Endothelial cell of umbilical vein (primary cell): ENCODE results near the gene LENG9. TPM values are rescaled to one million over a fixed set of nuclear protein-coding genes. Genes with fewer than 3 reads are reported as not detected.

Source experiments
- BruUV-seq: library from RNA; stranded (reverse); fragments of 400-500 nt; replicated peaks from 2 replicates; lab custom pipeline; 2021; lab: Mats Ljungman, UMichigan
- CTCF ChIA-PET: fragments of 300-600, 350-600 bp; sonication (Branson Sonifier 250); formaldehyde crosslinking; loops from one replicate; lab custom pipeline; 2021; ENCODE audit warnings: antibody characterized with exemption, inconsistent platforms; lab: Charles Lee
- POLR2A ChIA-PET: fragments of 300-600, 350-600 bp; sonication (Branson Sonifier 250); formaldehyde crosslinking; loops from one replicate; lab custom pipeline; 2021; ENCODE audit warnings: antibody characterized with exemption, inconsistent platforms; lab: Charles Lee
- DNase-seq: peaks from one replicate; pipeline ENCODE4 v3.0.0-alpha.2; 2011; ENCODE audit warnings: low read depth, low spot score
- FAIRE-seq: peaks from 2 replicates; lab custom pipeline; 2011; peaks lifted over from hg19 to GRCh38; lab: Jason Lieb, UNC
- H2AFZ ChIP-seq: 2 replicates; pipeline ENCODE4 v1.6.0; 2012; ENCODE audit warnings: low read depth, low read length, control low read depth, inconsistent platforms
- H3K27ac ChIP-seq: 2 replicates; pipeline ENCODE4 v1.5.1; 2011; ENCODE audit warnings: low read depth, mild to moderate bottlenecking, control low read depth, low read length, moderate library complexity; ENCODE audit not compliant: insufficient read depth
- H3K27me3 ChIP-seq, 2 experiments: 2 replicates each; pipeline versions ENCODE4 v1.6.0 to v1.6.1; 2011; ENCODE audit warnings: low read length in 2 of 2, mixed read lengths in 1 of 2; ENCODE audit not compliant: control insufficient read depth in 2 of 2, insufficient read depth in 2 of 2
- H3K36me3 ChIP-seq, 2 experiments: 2 replicates in 1 of 2; 3 replicates in 1 of 2; pipeline ENCODE4 v1.5.1; 2011; ENCODE audit warnings: low read length in 2 of 2, mild to moderate bottlenecking in 1 of 2, moderate library complexity in 1 of 2; ENCODE audit not compliant: control insufficient read depth in 2 of 2, insufficient read depth in 2 of 2; ENCODE audit errors: extremely low read depth in 1 of 2
- H3K4me1 ChIP-seq: 3 replicates; pipeline ENCODE4 v1.5.1; 2011; ENCODE audit warnings: mild to moderate bottlenecking, low read length; ENCODE audit not compliant: control insufficient read depth, insufficient read depth; ENCODE audit errors: extremely low read depth
- H3K4me2 ChIP-seq: 2 replicates; pipeline ENCODE4 v1.6.1; 2011; ENCODE audit warnings: low read length, control low read depth, mixed read lengths; ENCODE audit not compliant: insufficient read depth
- H3K4me3 ChIP-seq, 3 experiments: fragments of 200-600 bp in 1 of 3; sonication (generic), shearing (Covaris generic) in 1 of 3; replicated peaks in 1 of 3; 2 replicates each; pipeline ENCODE4 v1.5.1; 2011 to 2016; ENCODE audit warnings: control low read depth in 3 of 3, low read length in 3 of 3, mild to moderate bottlenecking in 2 of 3, inconsistent platforms in 1 of 3, low read depth in 1 of 3, moderate library complexity in 1 of 3; ENCODE audit not compliant: insufficient read depth in 1 of 3
- H3K79me2 ChIP-seq: 2 replicates; pipeline ENCODE4 v1.6.0; 2012; ENCODE audit warnings: low read length, inconsistent platforms; ENCODE audit not compliant: control insufficient read depth, insufficient read depth
- H3K9ac ChIP-seq: replicated peaks from 2 replicates; pipeline ENCODE3; 2011; ENCODE audit warnings: low read length, control low read depth; ENCODE audit not compliant: insufficient read depth; ENCODE audit errors: extremely low read depth
- H3K9me1 ChIP-seq: replicated peaks from 3 replicates; pipeline ENCODE4 v1.6.0; 2011; ENCODE audit warnings: mild to moderate bottlenecking, low read length; ENCODE audit not compliant: control insufficient read depth, insufficient read depth; ENCODE audit errors: extremely low read depth
- H3K9me3 ChIP-seq: replicated peaks from 2 replicates; pipeline ENCODE4 v1.5.1; 2012; ENCODE audit warnings: low read length, inconsistent platforms; ENCODE audit not compliant: control insufficient read depth, insufficient read depth
- H4K20me1 ChIP-seq: replicated peaks from 2 replicates; pipeline ENCODE3; 2011; ENCODE audit warnings: mild to moderate bottlenecking, low read length; ENCODE audit not compliant: control insufficient read depth, insufficient read depth; ENCODE audit errors: extremely low read depth
- EZH2 ChIP-seq: IDR thresholded peaks from 2 replicates; pipeline ENCODE4 v1.6.1; 2012; ENCODE audit warnings: borderline replicate concordance, low read depth, mild to moderate bottlenecking, moderate library complexity, low read length, inconsistent platforms; ENCODE audit not compliant: severe bottlenecking
- FOS ChIP-seq: IDR thresholded peaks from 2 replicates; pipeline ENCODE4 v1.6.1; 2011; ENCODE audit warnings: mild to moderate bottlenecking, low read length, moderate library complexity, borderline replicate concordance; ENCODE audit not compliant: insufficient read depth
- GATA2 ChIP-seq: IDR thresholded peaks from 2 replicates; pipeline ENCODE4 v1.7.0; 2011; ENCODE audit warnings: low read depth, mild to moderate bottlenecking, moderate library complexity, mixed read lengths, low read length; ENCODE audit not compliant: insufficient read length, insufficient read depth
- JUN ChIP-seq: IDR thresholded peaks from 2 replicates; pipeline ENCODE4 v1.6.1; 2011; ENCODE audit warnings: borderline replicate concordance, low read depth; ENCODE audit not compliant: insufficient read length, insufficient read depth
- MYC ChIP-seq: IDR thresholded peaks from one replicate; pipeline ENCODE4 v1.6.1; 2011; ENCODE audit warnings: mild to moderate bottlenecking, low read depth, low read length
- POLR2A ChIP-seq: IDR thresholded peaks from 2 replicates; pipeline ENCODE4 v1.6.1; 2012; ENCODE audit warnings: low read depth, mild to moderate bottlenecking, control low read depth, low read length
- POLR2AphosphoS5 ChIP-seq: IDR thresholded peaks from 2 replicates; pipeline ENCODE4 v1.6.1; 2012; ENCODE audit warnings: low read depth, mild to moderate bottlenecking, control low read depth, low read length, moderate library complexity; ENCODE audit not compliant: insufficient read depth
- dilution Hi-C: fragments of 300-500 bp; cut with MboI; formaldehyde crosslinking; loops from one replicate; pipeline ENCODE4 v1.15.0; 2019; ENCODE audit warnings: low sequenced_read_pairs; ENCODE audit not compliant: extremely low pct_ligation_motif_present
- intact Hi-C: fragments of 100-400 bp; cut with micrococcal nuclease; formaldehyde crosslinking; loops from one replicate; pipeline ENCODE4 v1.10.0; 2022
- polyA plus RNA-seq, 4 experiments: library from polyadenylated mRNA; depleted of rRNA in 3 of 4; stranded (reverse) in 3 of 4; unstranded in 1 of 4; fragments of >200 nt; gene quantifications; 2 replicates each; pipeline versions ENCODE4 v1.2.1 to v1.2.3, GENCODE V29; 2011 to 2012; ENCODE audit warnings: missing spikeins in 1 of 4
- total RNA-seq: library from RNA; stranded (reverse); gene quantifications from 2 replicates; pipeline ENCODE4 v1.2.3, GENCODE V29; 2021
- TF ChIP-seq, protein P1 (sequence below): IDR thresholded peaks from 2 replicates; pipeline ENCODE4 v1.6.1; 2011; ENCODE audit not compliant: insufficient read depth, insufficient read length
- TF ChIP-seq, protein P2 (sequence below), 2 donors: IDR thresholded peaks; 1 replicate in 1 of 2; 2 replicates in 1 of 2; pipeline ENCODE4 v1.5.1; 2011; ENCODE audit warnings: low read length in 2 of 2, mild to moderate bottlenecking in 2 of 2, moderate library complexity in 2 of 2, control low read depth in 1 of 2, inconsistent platforms in 1 of 2, low read depth in 1 of 2; ENCODE audit not compliant: insufficient read depth in 1 of 2; ENCODE audit errors: extremely low read depth in 1 of 2

The LENG9 gene
- total and polyA plus RNA-seq, 2 donors (not counting 3 experiments of a cell fraction or from before 2014, with no cell fraction given) = 0.97 to 2.8 TPM

DNA sequence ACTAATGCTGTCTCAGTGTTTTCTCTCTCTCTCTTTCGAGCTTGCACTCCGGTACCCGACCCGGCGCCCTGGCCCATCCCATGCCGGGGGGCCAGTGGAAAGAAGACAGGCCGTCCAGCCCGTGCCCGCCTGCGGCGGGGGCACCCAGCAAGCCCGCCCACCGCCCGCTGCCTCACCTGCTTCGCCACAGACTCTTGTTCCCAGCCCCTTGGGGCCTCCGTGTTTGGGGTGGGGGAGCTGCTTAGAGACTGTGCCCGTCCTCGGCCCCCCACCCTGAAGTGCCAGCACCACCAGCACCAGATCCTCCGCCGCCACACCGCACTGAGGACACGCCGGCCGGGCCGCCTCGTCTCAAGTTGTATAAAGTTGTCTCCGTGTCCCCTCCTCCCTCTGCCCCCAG lies 2.4 kb downstream of the LENG9 start:
- H3K9me3 ChIP-seq = no peaks in the 10 kb centered on the region
- intact Hi-C loops (loop anchor here (5.0 to 10.0 kb wide), 5 partner anchors 594 to 1194 kb away; partner anchors contain the start of genes MYADM, PPP1R12C, RDH13 and U2AF2), dilution Hi-C loops (no loop called here)
- no peaks in the 10 kb centered on the region for H3K27me3 ChIP-seq
- H3K4me1 ChIP-seq = peaks cover 29% of the 10 kb centered on the region
- H3K4me2 ChIP-seq = no peak overlapping the region
- CTCF ChIA-PET = interaction anchor here (1.1 kb wide), 1 partner anchor 13 kb away, joined by 3 read pairs; the partner anchor contains the start of gene LENG8
- no peak for TF ChIP-seq FOS
- peak; percentile 43 for TF ChIP-seq POLR2AphosphoS5
- peak overlapping the region; percentile 20 for H3K27ac ChIP-seq
- no peaks in the 10 kb centered on the region for H3K9me1 ChIP-seq
- POLR2A ChIA-PET = interaction anchor here (1.7 kb wide), 1 partner anchor 12 kb away, joined by 4 read pairs; the partner anchor contains the start of gene CDC42EP5
- BruUV-seq = TSS peak; percentile 30
- H3K36me3 ChIP-seq = peaks cover 17 to 46% of the 10 kb centered on the region in 2 experiments
- no peak overlapping the region for H2AFZ ChIP-seq
- H3K4me3 ChIP-seq = no peak overlapping the region
- DNase-seq = no peak
- no peak for FAIRE-seq
- no peaks in the 10 kb centered on the region for H4K20me1 ChIP-seq
- peaks cover 39% of the 10 kb centered on the region for H3K79me2 ChIP-seq
- H3K9ac ChIP-seq = no peak overlapping the region

DNA sequence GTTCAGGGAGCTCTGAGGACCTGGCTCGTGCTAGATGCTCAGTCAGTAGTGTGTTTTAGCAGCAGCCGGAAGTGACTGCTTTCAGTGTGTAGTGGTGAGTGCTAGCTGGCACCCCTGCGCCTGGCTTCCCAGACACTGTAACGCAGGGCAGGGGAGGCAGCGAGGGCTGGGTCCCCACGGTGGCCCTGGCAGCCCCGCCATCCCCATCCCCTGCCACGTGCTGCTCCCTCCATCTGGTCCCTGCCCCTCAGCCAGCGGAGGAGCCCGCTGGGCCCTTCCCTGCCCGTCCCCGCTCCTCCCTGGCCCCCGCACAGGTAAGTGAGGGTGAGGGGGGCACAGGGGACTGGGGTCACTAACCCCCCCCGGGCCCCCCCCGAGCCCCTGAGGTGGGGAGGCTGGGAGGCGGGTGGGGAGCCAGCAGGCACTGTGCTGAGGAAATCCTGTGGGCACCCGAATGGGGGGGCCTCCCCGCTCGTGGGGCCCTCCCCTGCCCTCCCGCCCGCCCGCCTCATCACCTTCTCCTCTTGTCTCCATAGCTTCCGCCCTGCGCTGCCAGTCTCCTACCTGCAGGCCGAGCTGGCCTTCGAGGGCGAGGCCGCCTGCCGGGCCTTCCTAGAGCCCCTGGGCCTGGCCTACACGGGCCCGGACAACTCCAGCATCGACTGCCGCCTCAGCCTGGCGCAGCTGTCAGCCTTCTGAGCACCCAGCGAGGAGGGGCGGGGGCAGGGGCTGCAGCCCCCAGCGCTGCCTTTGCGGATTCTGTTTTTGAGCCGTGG lies 3.2 kb downstream of the LENG9 start:
- dilution Hi-C loops = no loop called here

More for the DNA sequence above, 3.2 kb downstream of the LENG9 start:
- no peak for FAIRE-seq
- CTCF ChIA-PET = no interaction called here
- H3K36me3 ChIP-seq = peaks cover 22 to 54% of the 10 kb centered on the region in 2 experiments
- DNase-seq = no peak
- no peaks in the 10 kb centered on the region for H3K9me3 ChIP-seq
- no peak overlapping the region for H3K4me3 ChIP-seq
- no peak overlapping the region for H3K4me2 ChIP-seq
- no TSS peak for BruUV-seq
- no peaks in the 10 kb centered on the region for H3K27me3 ChIP-seq
- POLR2A ChIA-PET = interaction anchor here (1.3 kb wide), 1 partner anchor 12 kb away, joined by 4 read pairs; the partner anchor contains the start of gene LENG8
- H3K4me1 ChIP-seq = peaks cover 29% of the 10 kb centered on the region
- intact Hi-C loops = loop anchor here (5.0 to 10.0 kb wide), 5 partner anchors 593 to 1194 kb away; partner anchors contain the start of genes MYADM, PPP1R12C, RDH13 and U2AF2
- no peak overlapping the region for H3K9ac ChIP-seq
- TF ChIP-seq POLR2A (no peak), GATA2 (no peak), POLR2AphosphoS5 (no peak), EZH2 (no peak), JUN (no peak), MYC (no peak), FOS (no peak)
- TF ChIP-seq, protein P1, sequence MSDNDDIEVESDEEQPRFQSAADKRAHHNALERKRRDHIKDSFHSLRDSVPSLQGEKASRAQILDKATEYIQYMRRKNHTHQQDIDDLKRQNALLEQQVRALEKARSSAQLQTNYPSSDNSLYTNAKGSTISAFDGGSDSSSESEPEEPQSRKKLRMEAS = no peak
- TF ChIP-seq, protein P2, sequence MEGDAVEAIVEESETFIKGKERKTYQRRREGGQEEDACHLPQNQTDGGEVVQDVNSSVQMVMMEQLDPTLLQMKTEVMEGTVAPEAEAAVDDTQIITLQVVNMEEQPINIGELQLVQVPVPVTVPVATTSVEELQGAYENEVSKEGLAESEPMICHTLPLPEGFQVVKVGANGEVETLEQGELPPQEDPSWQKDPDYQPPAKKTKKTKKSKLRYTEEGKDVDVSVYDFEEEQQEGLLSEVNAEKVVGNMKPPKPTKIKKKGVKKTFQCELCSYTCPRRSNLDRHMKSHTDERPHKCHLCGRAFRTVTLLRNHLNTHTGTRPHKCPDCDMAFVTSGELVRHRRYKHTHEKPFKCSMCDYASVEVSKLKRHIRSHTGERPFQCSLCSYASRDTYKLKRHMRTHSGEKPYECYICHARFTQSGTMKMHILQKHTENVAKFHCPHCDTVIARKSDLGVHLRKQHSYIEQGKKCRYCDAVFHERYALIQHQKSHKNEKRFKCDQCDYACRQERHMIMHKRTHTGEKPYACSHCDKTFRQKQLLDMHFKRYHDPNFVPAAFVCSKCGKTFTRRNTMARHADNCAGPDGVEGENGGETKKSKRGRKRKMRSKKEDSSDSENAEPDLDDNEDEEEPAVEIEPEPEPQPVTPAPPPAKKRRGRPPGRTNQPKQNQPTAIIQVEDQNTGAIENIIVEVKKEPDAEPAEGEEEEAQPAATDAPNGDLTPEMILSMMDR (IDR thresholded peaks at IDR 0.05; ENCODE audit: extremely low read depth in 1 of 2, insufficient read depth in 1 of 2, low read depth in 1 of 2, low read length in 2 of 2) = no peak
- H3K79me2 ChIP-seq = peaks cover 43% of the 10 kb centered on the region
- H2AFZ ChIP-seq = no peak overlapping the region
- no peaks in the 10 kb centered on the region for H3K9me1 ChIP-seq
- H4K20me1 ChIP-seq = no peaks in the 10 kb centered on the region
- H3K27ac ChIP-seq = no peak overlapping the region
